Colon (tissue), 2 donors: Measurements from ENCODE around the gene TMPRSS4.

Experiments
- FAIRE-seq: peaks from 2 replicates; lab custom pipeline; 2012; peaks lifted over from hg19 to GRCh38; lab: Jason Lieb, UNC
- donor health status: control.
- donor health status: control.

Gene TMPRSS4

GRCh38 chr11:118153976-118154375 lies 77.1 kb downstream of the TMPRSS4 start:
- FAIRE-seq: no peak

DNA sequence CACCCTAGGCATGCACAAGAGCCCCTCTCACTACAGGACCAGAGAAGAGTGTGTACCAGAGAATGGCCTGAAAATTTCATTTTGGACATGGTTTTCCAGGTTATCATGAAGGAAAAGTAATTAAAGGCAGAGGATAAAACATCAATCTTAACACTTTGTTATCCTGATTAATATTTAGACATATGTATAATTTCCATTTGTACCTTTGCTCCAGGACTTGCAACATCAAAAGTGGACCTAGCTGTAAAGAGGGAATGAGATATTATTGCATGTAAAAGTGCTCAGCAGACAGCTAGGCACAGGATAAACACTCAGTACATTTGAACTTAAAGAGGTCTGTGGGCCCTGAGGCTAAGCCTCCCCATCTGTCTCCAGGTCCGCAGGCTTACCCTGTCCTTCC lies 77.8 kb downstream of the TMPRSS4 start:
- no peak for FAIRE-seq

DNA sequence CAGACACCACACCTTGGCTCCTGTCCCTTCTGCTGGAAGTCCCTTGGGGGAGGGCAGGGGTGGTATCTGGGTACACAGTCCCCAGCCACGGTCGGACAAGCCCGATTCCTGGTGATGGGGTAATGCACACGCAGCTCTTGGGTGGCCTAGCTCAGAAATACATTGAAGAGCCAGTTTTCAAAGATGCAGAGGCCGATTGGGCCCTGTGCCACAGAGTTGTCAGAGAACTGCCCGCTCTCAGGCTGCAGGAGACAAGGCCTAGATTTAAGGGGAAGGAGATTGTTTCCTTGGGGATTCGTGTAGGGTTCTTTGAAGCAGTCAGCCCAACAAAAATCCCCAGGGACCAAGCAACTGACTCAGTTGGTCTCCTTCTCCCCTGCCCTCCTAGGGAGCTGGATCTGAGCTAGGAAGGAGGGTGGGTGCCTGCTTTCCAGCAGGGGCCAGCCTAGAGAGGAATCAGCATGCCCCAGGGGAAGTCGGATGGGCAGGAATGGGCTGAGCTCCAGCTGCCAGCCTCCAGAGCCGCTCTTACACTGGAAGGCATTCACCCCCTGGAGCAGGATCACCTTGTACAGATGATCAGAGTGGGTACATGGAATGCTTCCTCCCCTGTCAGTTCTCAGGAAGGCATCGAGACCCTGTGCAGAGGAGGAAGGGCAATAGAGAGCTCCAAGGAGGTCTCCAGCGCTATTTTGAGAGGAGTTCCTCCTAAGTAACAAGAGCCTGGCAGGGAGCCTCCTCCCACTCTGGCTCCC lies 79.1 kb downstream of the TMPRSS4 start:
- no peak for FAIRE-seq

GRCh38 chr11:118156531-118157185 lies 79.8 kb downstream of the TMPRSS4 start:
- no peak for FAIRE-seq

DNA sequence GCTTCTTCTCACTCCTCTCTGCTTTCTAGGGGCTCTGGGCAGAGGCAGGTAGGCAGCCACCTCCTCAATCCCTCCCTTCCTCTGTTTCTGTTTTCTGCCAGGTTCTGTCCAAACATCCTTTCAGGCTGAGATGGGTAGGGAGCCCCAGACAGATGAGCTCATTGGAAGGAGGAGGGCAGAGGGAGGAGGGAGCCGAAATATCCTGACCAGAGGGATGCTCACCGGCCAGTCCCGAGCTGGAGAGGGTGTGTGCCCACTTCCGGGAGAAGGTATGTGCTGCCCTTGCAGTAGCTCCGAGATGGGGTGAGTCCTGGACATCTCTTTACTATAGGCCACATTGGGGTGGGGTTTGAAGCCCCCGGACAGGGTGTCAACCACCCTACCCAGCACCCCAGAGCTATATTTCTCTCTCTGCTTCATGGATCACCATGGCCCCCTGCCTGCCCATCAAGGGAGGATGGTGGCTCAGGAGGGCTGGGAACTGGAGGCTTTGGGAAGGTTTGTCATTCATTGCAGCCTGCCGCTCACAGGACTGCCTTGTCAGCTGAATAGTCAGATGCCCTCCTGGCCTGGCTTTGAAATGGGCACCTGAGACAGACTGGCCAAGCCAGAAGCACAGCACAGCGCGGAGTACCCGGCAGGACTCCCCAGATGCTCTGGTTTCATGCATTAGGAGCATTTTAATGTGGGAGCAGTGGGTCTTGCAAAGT lies 80.5 kb downstream of the TMPRSS4 start:
- no peak for FAIRE-seq

- FAIRE-seq: no peak
These were observed 84.9 kb downstream of the TMPRSS4 start for GRCh38 chr11:118161786-118162185.

DNA sequence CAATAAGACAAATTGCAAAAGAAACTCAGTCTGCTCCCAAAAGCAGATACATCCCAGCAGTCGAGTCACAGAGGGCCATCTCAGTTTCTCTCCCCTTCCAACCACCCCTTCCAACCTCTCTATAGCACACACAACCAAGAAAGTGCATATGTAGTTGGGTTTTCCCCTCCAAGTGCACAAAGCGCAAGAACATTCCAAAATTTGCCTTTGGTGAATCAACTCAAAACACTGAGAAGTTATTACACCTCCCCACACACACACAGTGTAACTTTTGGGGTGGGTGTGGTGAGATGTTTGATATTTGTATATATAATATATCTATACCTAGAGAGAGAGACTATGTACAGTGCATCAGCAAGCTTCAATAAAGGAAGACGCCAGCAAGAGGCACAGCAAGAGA lies 86.0 kb downstream of the TMPRSS4 start:
- FAIRE-seq: no peak

GRCh38 chr11:118163494-118163893 lies 86.6 kb downstream of the TMPRSS4 start:
- FAIRE-seq: no peak

DNA sequence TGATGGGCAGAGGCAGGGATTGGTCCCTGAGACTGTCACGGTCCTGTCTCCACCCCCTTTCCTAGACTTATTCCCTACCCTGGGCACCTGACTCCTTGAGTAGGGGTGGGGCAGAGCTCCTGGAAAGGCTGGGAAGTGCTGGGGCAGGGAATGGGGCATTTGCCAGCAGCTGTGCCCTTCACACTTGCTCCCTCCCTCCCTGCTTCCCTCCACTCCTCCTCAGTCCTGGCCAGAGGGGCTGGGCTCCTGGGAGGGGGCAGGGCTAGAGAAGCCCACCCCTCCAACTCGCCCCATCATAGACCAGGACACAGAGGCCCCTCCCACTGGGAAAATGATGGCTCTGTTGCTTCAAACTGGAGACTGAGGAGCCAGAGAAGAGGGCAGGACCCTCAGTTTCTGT lies 88.0 kb downstream of the TMPRSS4 start:
- no peak for FAIRE-seq

DNA sequence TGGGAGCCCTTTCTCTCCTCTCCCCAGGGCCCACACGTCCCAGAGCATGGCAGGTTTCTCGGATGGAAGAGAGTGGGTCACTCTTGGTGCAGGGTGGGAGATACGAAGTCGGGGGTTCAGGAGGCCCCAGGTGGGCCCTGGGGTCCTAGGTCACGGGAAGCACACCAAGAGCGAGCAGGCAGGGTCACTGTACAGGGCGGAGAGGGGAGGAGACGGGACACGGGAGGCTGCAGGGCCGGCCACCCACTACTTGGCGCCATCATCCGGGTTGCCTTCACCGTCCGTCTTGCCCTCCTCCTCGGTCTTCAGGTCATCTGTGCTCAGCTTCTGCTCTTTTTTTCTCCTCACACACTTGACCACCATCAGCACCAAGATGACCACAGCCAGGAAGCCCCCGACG lies 89.8 kb downstream of the TMPRSS4 start:
- no peak for FAIRE-seq

GRCh38 chr11:118167253-118167652 lies 90.4 kb downstream of the TMPRSS4 start:
- FAIRE-seq: no peak

DNA sequence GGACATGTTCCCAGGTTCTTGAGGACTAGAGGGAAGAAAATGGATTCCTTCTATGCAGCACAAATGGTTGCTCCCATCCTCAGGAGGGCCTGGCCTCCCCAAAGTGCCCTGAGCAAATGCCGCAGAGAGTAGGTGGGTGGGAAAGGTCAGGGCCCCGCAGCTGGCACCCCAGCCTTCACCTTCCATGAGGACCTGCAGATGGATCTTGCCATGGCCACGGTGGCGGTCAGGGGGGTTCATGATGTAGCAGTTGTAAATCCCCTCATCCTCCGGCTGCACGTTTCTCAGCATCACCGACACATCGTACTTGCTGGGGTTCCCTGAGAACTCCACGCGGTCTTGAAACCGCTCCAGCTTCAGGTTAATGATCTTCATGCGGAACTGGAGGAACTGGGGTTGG lies 91.0 kb downstream of the TMPRSS4 start:
- no peak for FAIRE-seq

- FAIRE-seq: no peak
These were observed 91.4 kb downstream of the TMPRSS4 start for GRCh38 chr11:118168316-118168715.

DNA sequence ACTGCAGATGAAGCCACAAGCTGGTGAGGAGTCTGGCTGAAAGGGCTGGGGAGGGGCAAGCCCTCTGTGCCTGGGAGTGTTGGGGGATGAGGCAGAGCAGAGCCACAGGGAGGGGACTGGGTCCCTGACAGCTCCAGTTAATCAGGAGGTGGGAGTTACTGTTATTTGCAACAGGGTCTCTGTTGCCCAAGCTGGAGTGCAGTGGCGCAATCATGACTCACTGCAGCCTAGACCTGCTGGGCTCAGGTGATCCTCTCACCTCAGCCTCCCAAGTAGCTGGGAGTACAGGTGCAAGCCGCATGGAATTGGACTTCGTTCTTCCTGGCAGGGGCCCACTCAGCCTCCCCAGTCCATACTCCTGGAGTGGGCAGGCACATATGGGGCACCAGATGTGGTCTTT lies 91.9 kb downstream of the TMPRSS4 start:
- no peak for FAIRE-seq

- FAIRE-seq: no peak
These were observed 92.6 kb downstream of the TMPRSS4 start for GRCh38 chr11:118169300-118170140.

- FAIRE-seq: no peak
These were observed 93.4 kb downstream of the TMPRSS4 start for GRCh38 chr11:118170231-118170630.

- no peak for FAIRE-seq
These were observed 94.0 kb downstream of the TMPRSS4 start for GRCh38 chr11:118170882-118171268.
